Measurements from ENCODE around the gene SCN4A. TPM values are rescaled to one million over a fixed set of nuclear protein-coding genes. Genes with fewer than 3 reads are reported as not detected.
"Not testable (repeated sequence)": the region's sequence is repeated elsewhere in the genome, so short reads cannot be mapped to it uniquely, and the experiment has no call there.

The SCN4A gene
- polyA plus RNA-seq, 4 donors = 0.67 to 1.5 (median 1.1) TPM

- not testable (repeated sequence) for DNase-seq (ENCODE audit: low read depth in 4 of 4, low spot score in 3 of 4)
These were observed 52.7 kb downstream of the SCN4A start for GRCh38 chr17:63920050-63920449.

- peak in 2 of 4 donors; percentile 16 to 18 for DNase-seq (ENCODE audit: low read depth in 4 of 4, low spot score in 3 of 4)
These were observed 53.4 kb downstream of the SCN4A start for GRCh38 chr17:63919311-63919723.

- DNase-seq (ENCODE audit: low read depth in 4 of 4, low spot score in 3 of 4) = not testable (repeated sequence)
These were observed 53.9 kb downstream of the SCN4A start, which contains the start of gene GH1 for GRCh38 chr17:63918789-63919305. GH1 (minus strand) TSS chr17:63918839; CDS start chr17:63918776, 63 bp downstream.

GRCh38 chr17:63918305-63918704 is 54.4 kb downstream of the SCN4A start:
- DNase-seq (ENCODE audit: low read depth in 4 of 4, low spot score in 3 of 4) = no peak

GRCh38 chr17:63917646-63918045 is 55.1 kb downstream of the SCN4A start:
- no peak for DNase-seq (ENCODE audit: low read depth in 4 of 4, low spot score in 3 of 4)

- DNase-seq (ENCODE audit: low read depth in 4 of 4, low spot score in 3 of 4) = not testable (repeated sequence)
These were observed 55.5 kb downstream of the SCN4A start for GRCh38 chr17:63917206-63917605.

GRCh38 chr17:63916566-63917185 is 56.0 kb downstream of the SCN4A start:
- no peak for DNase-seq (ENCODE audit: low read depth in 4 of 4, low spot score in 3 of 4)

GRCh38 chr17:63915753-63916152 is 57.0 kb downstream of the SCN4A start:
- not testable (repeated sequence) for DNase-seq (ENCODE audit: low read depth in 4 of 4, low spot score in 3 of 4)

- no peak for DNase-seq (ENCODE audit: low read depth in 4 of 4, low spot score in 3 of 4)
These were observed 58.2 kb downstream of the SCN4A start for GRCh38 chr17:63914471-63914870.

- DNase-seq (ENCODE audit: low read depth in 4 of 4, low spot score in 3 of 4) = no peak
These were observed 61.0 kb downstream of the SCN4A start for GRCh38 chr17:63911657-63912100.

- no peak for DNase-seq (ENCODE audit: low read depth in 4 of 4, low spot score in 3 of 4)
These were observed 61.6 kb downstream of the SCN4A start, which contains the start of gene CSHL1 for GRCh38 chr17:63911041-63911635. CSHL1 (minus strand) TSS chr17:63911258; CDS start chr17:63911196, 62 bp downstream.

GRCh38 chr17:63910096-63910495 is 62.6 kb downstream of the SCN4A start:
- no peak for DNase-seq (ENCODE audit: low read depth in 4 of 4, low spot score in 3 of 4)

GRCh38 chr17:63909586-63909985 is 63.1 kb downstream of the SCN4A start:
- DNase-seq (ENCODE audit: low read depth in 4 of 4, low spot score in 3 of 4) = not testable (repeated sequence)

GRCh38 chr17:63907161-63907778 is 65.4 kb downstream of the SCN4A start:
- not testable (repeated sequence) for DNase-seq (ENCODE audit: low read depth in 4 of 4, low spot score in 3 of 4)

GRCh38 chr17:63904796-63905195 is 67.9 kb downstream of the SCN4A start:
- not testable (repeated sequence) for DNase-seq (ENCODE audit: low read depth in 4 of 4, low spot score in 3 of 4)

- DNase-seq (ENCODE audit: low read depth in 4 of 4, low spot score in 3 of 4) = not testable (repeated sequence)
These were observed 68.9 kb downstream of the SCN4A start for GRCh38 chr17:63903787-63904201.

GRCh38 chr17:63901971-63902370 is 70.7 kb downstream of the SCN4A start:
- not testable (repeated sequence) for DNase-seq (ENCODE audit: low read depth in 4 of 4, low spot score in 3 of 4)

GRCh38 chr17:63898899-63899798 is 73.6 kb downstream of the SCN4A start:
- not testable (repeated sequence) for DNase-seq (ENCODE audit: low read depth in 4 of 4, low spot score in 3 of 4)

- DNase-seq (ENCODE audit: low read depth in 4 of 4, low spot score in 3 of 4) = not testable (repeated sequence)
These were observed 76.0 kb downstream of the SCN4A start, which contains the start of gene CSH1 for GRCh38 chr17:63896524-63897354. CSH1 (minus strand) TSS chr17:63896574; CDS start chr17:63896511, 63 bp downstream.

All from left renal pelvis (tissue), 4 donors.